Mucosa of rectum (tissue), 2 donors: Measurements from ENCODE around the gene SYNDIG1L.

Source experiments
- H3K27ac ChIP-seq, 2 donors: one replicate each; pipeline ENCODE4 v1.7.0; 2013; ENCODE audit warnings: inconsistent platforms in 2 of 2, low read depth in 2 of 2, low read length in 2 of 2
- H3K27me3 ChIP-seq, 2 donors: one replicate each; pipeline ENCODE4 v1.7.0; 2013; ENCODE audit warnings: low read length in 2 of 2; ENCODE audit not compliant: control insufficient read depth in 2 of 2, insufficient read depth in 2 of 2
- H3K36me3 ChIP-seq, 2 donors: one replicate each; pipeline ENCODE4 v1.7.0; 2013; ENCODE audit warnings: low read length in 2 of 2; ENCODE audit not compliant: control insufficient read depth in 2 of 2, insufficient read depth in 2 of 2
- H3K4me1 ChIP-seq, 2 donors: one replicate each; pipeline ENCODE4 v1.7.0; 2013; ENCODE audit warnings: low read length in 2 of 2, mild to moderate bottlenecking in 1 of 2; ENCODE audit not compliant: control insufficient read depth in 2 of 2, insufficient read depth in 2 of 2
- H3K4me3 ChIP-seq, 2 donors: one replicate each; pipeline ENCODE4 v1.7.0; 2013; ENCODE audit warnings: low read length in 2 of 2
- H3K9ac ChIP-seq, 2 donors: one replicate each; pipeline ENCODE4 v1.7.0; 2013; ENCODE audit warnings: low read length in 2 of 2, low read depth in 1 of 2, mild to moderate bottlenecking in 1 of 2
- H3K9me3 ChIP-seq, 2 donors: one replicate each; pipeline ENCODE4 v1.7.0; 2013; ENCODE audit warnings: low read length in 2 of 2; ENCODE audit not compliant: control insufficient read depth in 2 of 2
- donor health status: healthy.
- donor health status: Normal muscosa, but diverticular disease.

The SYNDIG1L gene

DNA sequence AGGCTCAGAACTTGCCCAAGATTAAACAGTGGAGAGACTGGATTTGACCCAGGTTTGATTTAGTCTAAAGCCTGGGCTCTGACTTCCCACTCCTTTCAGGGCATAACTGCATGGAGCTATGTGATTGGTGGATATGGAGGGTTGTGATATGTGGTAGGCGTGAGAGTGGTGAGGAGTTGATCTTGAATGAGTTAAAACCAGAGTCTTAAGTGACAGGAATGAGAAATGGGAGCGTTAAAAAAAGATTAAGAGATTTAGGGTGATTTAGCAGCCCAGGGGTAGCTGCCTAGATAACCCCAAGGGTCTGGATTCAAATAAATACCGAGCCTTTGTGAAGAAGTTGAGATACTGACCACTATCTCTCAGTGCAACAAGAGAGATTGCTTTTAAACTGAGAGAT lies 8.4 kb downstream of the SYNDIG1L start:
- peaks cover 0 to 9% of the 10 kb centered on the region in 2 donors for H3K27me3 ChIP-seq
- H3K36me3 ChIP-seq = no peaks in the 10 kb centered on the region
- no peaks in the 10 kb centered on the region for H3K4me1 ChIP-seq
- H3K9ac ChIP-seq = no peak overlapping the region
- no peak overlapping the region for H3K4me3 ChIP-seq
- no peaks in the 10 kb centered on the region for H3K9me3 ChIP-seq
- H3K27ac ChIP-seq = no peak overlapping the region

GRCh38 chr14:74417201-74417600 lies 8.8 kb downstream of the SYNDIG1L start:
- no peaks in the 10 kb centered on the region for H3K4me1 ChIP-seq
- H3K36me3 ChIP-seq = no peaks in the 10 kb centered on the region
- no peak overlapping the region for H3K9ac ChIP-seq
- H3K27ac ChIP-seq = no peak overlapping the region
- no peak overlapping the region for H3K4me3 ChIP-seq
- H3K27me3 ChIP-seq = peaks cover 0 to 9% of the 10 kb centered on the region in 2 donors
- H3K9me3 ChIP-seq = no peaks in the 10 kb centered on the region

GRCh38 chr14:74415115-74415437 lies 10.9 kb downstream of the SYNDIG1L start:
- Histone ChIP-seq H3K27me3 (peaks cover 0 to 6% of the 10 kb centered on the region in 2 donors), H3K36me3 (no peaks in the 10 kb centered on the region), H3K4me1 (no peaks in the 10 kb centered on the region), H3K27ac (no peak overlapping the region), H3K9ac (no peak overlapping the region), H3K4me3 (no peak overlapping the region), H3K9me3 (no peaks in the 10 kb centered on the region)

GRCh38 chr14:74414403-74415114 lies 11.5 kb downstream of the SYNDIG1L start:
- Histone ChIP-seq H3K4me3 (no peak overlapping the region), H3K4me1 (no peaks in the 10 kb centered on the region), H3K36me3 (no peaks in the 10 kb centered on the region), H3K9me3 (no peaks in the 10 kb centered on the region), H3K27me3 (peaks cover 0 to 6% of the 10 kb centered on the region in 2 donors), H3K27ac (no peak overlapping the region), H3K9ac (no peak overlapping the region)

DNA sequence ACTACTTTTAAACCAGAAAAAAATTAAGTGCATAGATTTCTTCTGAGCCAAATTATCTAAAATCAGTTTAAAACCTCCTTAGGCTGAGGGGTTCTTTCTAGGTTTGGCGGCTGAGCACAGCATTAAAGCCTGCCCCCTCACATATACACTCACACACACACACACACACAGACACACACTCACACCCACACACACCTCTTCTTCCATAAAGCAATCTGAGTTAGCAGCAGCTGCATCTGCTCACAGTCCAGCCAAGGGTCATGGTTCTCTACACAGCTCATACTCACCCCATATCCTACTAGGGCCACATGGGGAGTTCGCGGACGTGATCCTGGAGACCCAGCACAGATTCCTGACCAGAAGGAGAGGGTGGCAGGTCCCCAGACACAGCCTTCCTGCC lies 12.4 kb downstream of the SYNDIG1L start:
- no peaks in the 10 kb centered on the region for H3K4me1 ChIP-seq
- no peaks in the 10 kb centered on the region for H3K9me3 ChIP-seq
- no peak overlapping the region for H3K9ac ChIP-seq
- no peak overlapping the region for H3K4me3 ChIP-seq
- no peak overlapping the region for H3K27ac ChIP-seq
- no peaks in the 10 kb centered on the region for H3K36me3 ChIP-seq
- peaks cover 0 to 6% of the 10 kb centered on the region in 2 donors for H3K27me3 ChIP-seq

DNA sequence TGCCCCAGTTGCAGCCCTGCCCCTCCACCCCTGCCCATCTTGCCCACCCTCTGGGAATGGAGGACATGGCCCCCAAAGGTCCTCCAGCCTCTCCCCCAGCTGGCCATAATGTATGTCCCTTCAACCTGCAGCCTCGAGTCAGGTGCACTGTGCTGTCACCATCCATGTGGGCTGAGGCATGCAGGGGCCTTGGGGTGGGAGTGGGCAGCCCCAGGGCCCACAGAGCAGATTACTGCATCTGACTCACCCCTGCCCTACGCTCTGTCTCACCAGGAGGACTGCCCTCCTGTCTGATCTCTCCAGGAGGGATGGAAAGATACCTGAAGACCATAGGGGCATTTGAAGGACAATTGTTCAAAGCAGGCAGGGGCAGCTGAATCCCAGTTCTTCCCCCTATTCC lies 13.3 kb downstream of the SYNDIG1L start:
- peaks cover 0 to 6% of the 10 kb centered on the region in 2 donors for H3K27me3 ChIP-seq
- H3K4me3 ChIP-seq = no peak overlapping the region
- H3K9ac ChIP-seq = no peak overlapping the region
- H3K4me1 ChIP-seq = no peaks in the 10 kb centered on the region
- no peak overlapping the region for H3K27ac ChIP-seq
- no peaks in the 10 kb centered on the region for H3K36me3 ChIP-seq
- no peaks in the 10 kb centered on the region for H3K9me3 ChIP-seq

GRCh38 chr14:74411671-74412070 lies 14.3 kb downstream of the SYNDIG1L start:
- Histone ChIP-seq H3K27ac (no peak overlapping the region), H3K36me3 (no peaks in the 10 kb centered on the region), H3K4me1 (no peaks in the 10 kb centered on the region), H3K27me3 (peaks cover 0 to 6% of the 10 kb centered on the region in 2 donors), H3K9me3 (no peaks in the 10 kb centered on the region), H3K9ac (no peak overlapping the region), H3K4me3 (no peak overlapping the region)

DNA sequence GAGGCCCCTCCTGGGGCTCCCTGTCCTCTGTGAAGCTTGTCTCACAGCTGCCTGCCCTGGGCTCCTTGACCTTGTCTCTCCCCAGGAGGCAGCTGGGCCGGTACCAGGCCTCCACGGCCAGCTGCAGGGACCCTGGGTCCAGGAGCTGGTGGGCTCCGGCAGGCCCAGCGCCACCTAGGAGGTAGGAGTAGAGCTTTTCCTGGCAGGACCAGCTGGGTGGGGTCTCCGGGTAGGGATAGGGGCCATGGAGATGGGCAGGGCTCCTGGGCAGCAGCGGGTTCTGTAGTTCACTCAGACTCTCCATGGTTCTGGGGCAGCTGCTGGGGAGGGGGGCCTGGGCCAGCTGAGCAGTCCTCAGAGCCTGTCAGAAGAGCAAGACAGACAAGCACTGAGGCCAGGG lies 16.6 kb downstream of the SYNDIG1L start:
- H3K9me3 ChIP-seq = no peaks in the 10 kb centered on the region
- H3K27me3 ChIP-seq = peaks cover 0 to 6% of the 10 kb centered on the region in 2 donors
- no peak overlapping the region for H3K9ac ChIP-seq
- no peak overlapping the region for H3K27ac ChIP-seq
- no peaks in the 10 kb centered on the region for H3K4me1 ChIP-seq
- H3K4me3 ChIP-seq = no peak overlapping the region
- no peaks in the 10 kb centered on the region for H3K36me3 ChIP-seq

DNA sequence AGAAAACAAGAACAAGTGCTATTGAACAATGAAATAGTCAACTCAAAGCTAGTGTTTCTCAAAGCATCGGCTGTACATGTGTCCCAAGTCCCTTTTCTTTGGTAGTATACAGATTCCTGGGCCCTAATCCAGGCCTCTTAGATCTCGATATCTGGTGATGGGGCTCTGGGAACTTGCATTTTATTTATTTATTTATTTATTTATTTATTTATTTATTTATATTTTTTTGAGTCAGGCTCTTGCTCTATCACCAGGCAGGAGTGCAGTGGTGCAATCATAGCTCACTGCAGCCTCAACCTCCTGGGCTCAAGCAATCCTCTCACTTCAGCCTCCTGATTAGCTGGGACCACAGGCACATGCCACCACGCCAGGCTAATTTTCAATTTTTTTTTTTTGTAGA lies 17.1 kb downstream of the SYNDIG1L start:
- Histone ChIP-seq H3K4me3 (no peak overlapping the region), H3K9me3 (no peaks in the 10 kb centered on the region), H3K27me3 (peaks cover 0 to 2% of the 10 kb centered on the region in 2 donors), H3K27ac (no peak overlapping the region), H3K9ac (no peak overlapping the region), H3K4me1 (no peaks in the 10 kb centered on the region), H3K36me3 (no peaks in the 10 kb centered on the region)

DNA sequence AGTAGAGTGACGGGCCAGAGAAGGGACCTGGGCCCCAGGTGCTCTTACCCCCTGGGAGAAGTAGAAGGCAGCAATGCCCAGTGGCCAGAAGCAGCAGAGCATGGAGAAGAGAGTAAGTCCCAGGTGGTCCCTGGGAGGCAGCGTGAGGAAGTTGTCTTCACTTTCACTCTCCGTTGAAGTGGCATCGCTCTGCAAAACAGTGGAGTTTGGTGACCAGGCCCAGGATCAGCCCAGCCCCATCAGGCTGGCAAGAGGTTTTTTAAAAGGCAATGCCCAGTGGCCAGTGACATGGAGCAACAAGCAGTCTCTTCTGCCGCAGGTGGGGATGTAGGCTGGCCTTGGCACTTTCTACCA lies 18.2 kb downstream of the SYNDIG1L start:
- no peaks in the 10 kb centered on the region for H3K27me3 ChIP-seq
- H3K4me1 ChIP-seq = peaks cover 0 to 1% of the 10 kb centered on the region in 2 donors
- no peak overlapping the region for H3K9ac ChIP-seq

More for the DNA sequence above, 18.2 kb downstream of the SYNDIG1L start:
- Histone ChIP-seq H3K27ac (no peak overlapping the region), H3K4me3 (no peak overlapping the region), H3K9me3 (no peaks in the 10 kb centered on the region), H3K36me3 (no peaks in the 10 kb centered on the region)
